ENCODE data around the gene VSTM1. TPM values are rescaled to one million over a fixed set of nuclear protein-coding genes. Genes with fewer than 3 reads are reported as not detected.
"Not testable (repeated sequence)": the region's sequence is repeated elsewhere in the genome, so short reads cannot be mapped to it uniquely, and the experiment has no call there.

The VSTM1 gene
- total and polyA plus RNA-seq, 12 donors = 0.33 to 0.60 TPM; not detected in 10

DNA sequence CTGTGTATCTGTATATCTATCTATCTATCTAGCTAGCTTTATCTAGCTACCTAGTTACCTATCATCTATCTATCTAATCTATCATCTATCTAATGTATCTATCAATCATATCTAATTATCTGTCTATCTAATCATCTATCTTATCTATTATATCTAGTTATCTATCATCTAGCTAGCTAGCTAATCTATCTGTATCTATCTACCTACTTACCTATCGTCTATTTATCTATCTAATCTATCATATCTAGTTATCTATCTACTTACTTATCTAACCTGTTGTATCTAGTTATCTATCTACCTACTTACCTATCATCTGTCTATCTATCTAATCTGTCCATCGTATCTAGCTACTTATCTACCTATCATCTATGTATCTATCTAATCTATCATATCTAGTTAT, 17.9 kb downstream of the VSTM1 start:
- H3K9me3 ChIP-seq = peaks cover 0 to 14% (median 0%) of the 10 kb centered on the region in 11 donors
- H3K4me3 ChIP-seq = no peak overlapping the region
- no peak overlapping the region for H3K27ac ChIP-seq
- intact Hi-C loops (cut with DNase I) = no loop called here
- peaks cover 0 to 53% (median 40%) of the 10 kb centered on the region in 7 donors for H3K27me3 ChIP-seq
- TF ChIP-seq CTCF (IDR thresholded peaks at IDR 0.05) = no peak
- 82 to 86% methylated on average over 2 of the region's 2 CpGs for WGBS, 2 donors
- no peak for DNase-seq
- H3K4me1 ChIP-seq = peaks cover 0 to 17% (median 0%) of the 10 kb centered on the region in 9 donors
- ATAC-seq = no peak
- no peaks in the 10 kb centered on the region for H3K36me3 ChIP-seq

GRCh38 chr19:54042989-54043388, 20.7 kb downstream of the VSTM1 start:
- no peak overlapping the region for H3K27ac ChIP-seq
- intact Hi-C loops (cut with DNase I) = no loop called here
- no peak overlapping the region for H3K4me3 ChIP-seq
- DNase-seq (no peak), ATAC-seq (no peak)
- H3K36me3 ChIP-seq = no peaks in the 10 kb centered on the region
- no peak for TF ChIP-seq CTCF (IDR thresholded peaks at IDR 0.05)
- H3K4me1 ChIP-seq = peaks cover 0 to 9% (median 0%) of the 10 kb centered on the region in 9 donors
- peaks cover 0 to 54% (median 28%) of the 10 kb centered on the region in 7 donors for H3K27me3 ChIP-seq
- H3K9me3 ChIP-seq = peaks cover 0 to 3% (median 0%) of the 10 kb centered on the region in 11 donors
- 79 to 83% methylated on average over 3 of the region's 3 CpGs for WGBS, 2 donors

GRCh38 chr19:54041969-54042606, 21.6 kb downstream of the VSTM1 start:
- Histone ChIP-seq H3K9me3 (peaks cover 0 to 3% (median 0%) of the 10 kb centered on the region in 11 donors), H3K36me3 (no peaks in the 10 kb centered on the region), H3K4me1 (peaks cover 0 to 1% (median 0%) of the 10 kb centered on the region in 9 donors), H3K27me3 (peaks cover 0 to 59% (median 24%) of the 10 kb centered on the region in 7 donors), H3K4me3 (no peak overlapping the region), H3K27ac (no peak overlapping the region)
- 55 to 62% methylated on average over 9 of the region's 9 CpGs for WGBS, 2 donors
- DNase-seq = no peak
- intact Hi-C loops (cut with DNase I) = no loop called here
- no peak for ATAC-seq
- no peak for TF ChIP-seq CTCF (IDR thresholded peaks at IDR 0.05)

DNA sequence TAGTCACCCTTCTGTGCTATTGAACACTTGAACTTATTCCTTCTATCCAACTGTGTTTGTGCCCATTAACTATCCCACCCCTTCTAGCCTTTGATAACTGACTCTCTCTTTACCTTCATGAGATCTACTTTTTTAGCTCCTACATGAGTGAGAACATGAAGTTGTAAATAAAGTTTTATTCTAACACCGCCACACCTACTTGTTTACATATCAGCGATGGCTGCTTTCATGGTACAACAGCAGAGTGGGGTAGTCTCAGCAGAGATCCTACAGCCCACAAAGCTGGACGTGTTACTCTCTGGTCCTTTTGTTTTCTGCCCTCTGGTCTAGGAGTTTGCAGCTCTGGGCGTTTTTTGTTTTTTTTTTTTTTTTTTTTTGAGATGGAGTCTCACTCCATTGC, 23.7 kb downstream of the VSTM1 start:
- Histone ChIP-seq H3K27ac (no peak overlapping the region), H3K4me3 (no peak overlapping the region), H3K4me1 (peaks cover 0 to 5% (median 0%) of the 10 kb centered on the region in 9 donors), H3K9me3 (peaks cover 0 to 3% (median 0%) of the 10 kb centered on the region in 11 donors), H3K27me3 (peaks cover 0 to 44% (median 14%) of the 10 kb centered on the region in 7 donors), H3K36me3 (no peaks in the 10 kb centered on the region)
- intact Hi-C loops (cut with DNase I) = no loop called here
- TF ChIP-seq CTCF (IDR thresholded peaks at IDR 0.05) = no peak
- DNase-seq (no peak), ATAC-seq (no peak)
- 77 to 82% methylated on average over 4 of the region's 4 CpGs for WGBS, 2 donors

- WGBS, 2 donors = 74 to 76% methylated on average over 5 of the region's 5 CpGs
- H3K27me3 ChIP-seq = peaks cover 0 to 38% (median 11%) of the 10 kb centered on the region in 7 donors
- DNase-seq; H3K9me3 ChIP-seq; H3K36me3 ChIP-seq; H3K27ac ChIP-seq; intact Hi-C loops (cut with DNase I); ATAC-seq; H3K4me3 ChIP-seq; H3K4me1 ChIP-seq: not testable (repeated sequence)
Observed at GRCh38 chr19:54036542-54036941, 27.2 kb downstream of the VSTM1 start.

Measured in heart right ventricle (tissue), 16 donors.